Myocyte (in vitro differentiated cells): ENCODE results near the gene SKIC2. TPM values are rescaled to one million over a fixed set of nuclear protein-coding genes. Genes with fewer than 3 reads are reported as not detected.
"Not testable (repeated sequence)": the region's sequence is repeated elsewhere in the genome, so short reads cannot be mapped to it uniquely, and the experiment has no call there.

ENCODE experiments used
- DNase-seq: peaks from one replicate; pipeline ENCODE4 v3.0.0-alpha.2; 2012; ENCODE audit warnings: low read depth
- microRNA counts: library from miRNA; unstranded; fragments of <30 nt; microRNA quantifications from one replicate; lab custom pipeline; 2016
- microRNA-seq: library from miRNA; unstranded; fragments of <30 nt; microRNA quantifications from one replicate; pipeline ENCODE4, GENCODE V29; 2016
- total RNA-seq: library from RNA; depleted of rRNA; stranded (reverse); fragments of >200 nt; gene quantifications from 2 replicates; pipeline ENCODE4 v1.2.3, GENCODE V29; 2014

Gene SKIC2
- total RNA-seq, 1 donor from 2014 or later = 32.1 TPM

DNA sequence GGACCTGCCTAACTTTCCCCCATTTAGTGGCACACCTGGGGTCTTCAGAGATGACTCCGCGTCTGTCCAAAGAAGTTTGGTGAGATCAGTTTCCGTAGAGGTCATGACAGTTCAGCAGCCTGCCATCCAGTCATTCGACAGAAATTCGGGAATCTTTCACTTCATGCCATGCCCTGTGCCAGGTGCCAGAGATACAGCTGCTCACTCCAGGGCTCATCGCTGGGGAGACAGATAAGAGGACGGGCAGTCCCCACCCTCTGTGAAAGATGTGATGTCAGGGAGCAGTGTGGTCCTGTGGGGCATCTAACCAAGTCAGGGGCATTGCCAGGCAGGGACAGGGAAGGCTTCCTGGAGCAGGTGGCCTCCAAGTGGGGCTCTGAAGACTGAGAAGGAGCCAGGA lies 44.3 kb downstream of the SKIC2 start:
- not testable (repeated sequence) for DNase-seq

DNA sequence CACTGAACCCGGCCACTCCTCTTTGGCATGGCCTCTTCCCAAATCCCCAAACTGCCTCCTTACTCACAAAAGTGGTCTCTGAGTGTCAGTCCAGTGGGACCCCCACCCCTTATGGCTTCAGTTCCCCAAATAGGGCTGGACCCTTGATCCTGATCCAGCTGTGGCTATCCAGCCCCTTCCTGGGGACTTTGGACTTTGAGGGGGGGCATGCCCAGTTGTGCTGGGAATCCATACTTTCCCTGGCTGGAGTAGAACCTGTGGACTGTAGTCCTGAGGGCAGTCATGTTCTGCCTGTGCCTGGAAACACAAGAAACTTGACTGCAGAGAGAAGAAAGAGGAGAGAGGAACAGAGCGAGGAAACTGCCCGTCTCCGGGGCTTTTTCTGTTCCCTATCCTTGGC lies 45.4 kb downstream of the SKIC2 start:
- DNase-seq = not testable (repeated sequence)

DNA sequence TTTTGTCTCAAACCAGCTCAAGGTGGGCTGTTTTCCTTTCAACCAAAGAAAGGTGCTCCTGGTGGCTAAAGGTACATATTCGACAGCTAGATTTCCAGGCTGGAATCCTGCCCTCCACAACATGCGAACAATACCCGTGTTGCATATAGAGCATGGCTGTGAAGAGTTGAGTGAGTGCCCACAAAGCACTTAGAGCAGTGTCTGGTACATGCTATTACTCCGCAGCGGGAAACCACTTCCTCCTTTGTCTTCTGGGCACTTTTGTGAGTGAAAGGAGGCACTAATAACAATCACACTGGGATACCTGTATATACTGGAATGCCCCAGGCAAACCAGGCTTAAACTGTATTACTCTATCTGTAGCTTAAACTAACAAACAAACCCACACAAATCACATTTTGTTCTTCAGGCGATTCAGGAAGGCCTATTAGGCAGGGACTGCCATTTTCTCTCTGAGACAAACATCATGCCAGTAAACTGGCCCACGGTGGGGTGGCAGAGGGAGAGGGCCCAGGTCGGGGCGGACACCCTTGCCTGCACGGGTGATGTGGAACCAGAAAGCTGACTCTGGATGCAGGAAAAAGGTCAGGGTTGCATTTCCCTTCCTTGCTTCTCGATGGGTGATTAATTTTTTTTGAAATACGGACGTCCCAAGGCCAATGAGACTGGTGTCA lies 46.0 kb downstream of the SKIC2 start:
- DNase-seq = not testable (repeated sequence)

DNA sequence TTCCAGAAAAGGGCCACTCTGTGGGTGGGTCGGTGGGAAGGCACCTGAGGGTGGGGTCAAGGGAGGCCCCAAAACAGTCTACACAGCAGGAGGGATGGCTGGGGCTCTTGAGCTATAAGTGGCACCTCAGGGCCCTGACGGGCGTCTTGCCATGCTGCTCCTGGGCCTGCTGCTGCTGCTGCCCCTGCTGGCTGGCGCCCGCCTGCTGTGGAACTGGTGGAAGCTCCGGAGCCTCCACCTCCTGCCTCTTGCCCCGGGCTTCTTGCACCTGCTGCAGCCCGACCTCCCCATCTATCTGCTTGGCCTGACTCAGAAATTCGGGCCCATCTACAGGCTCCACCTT lies 46.5 kb downstream of the SKIC2 start:
- not testable (repeated sequence) for DNase-seq

DNA sequence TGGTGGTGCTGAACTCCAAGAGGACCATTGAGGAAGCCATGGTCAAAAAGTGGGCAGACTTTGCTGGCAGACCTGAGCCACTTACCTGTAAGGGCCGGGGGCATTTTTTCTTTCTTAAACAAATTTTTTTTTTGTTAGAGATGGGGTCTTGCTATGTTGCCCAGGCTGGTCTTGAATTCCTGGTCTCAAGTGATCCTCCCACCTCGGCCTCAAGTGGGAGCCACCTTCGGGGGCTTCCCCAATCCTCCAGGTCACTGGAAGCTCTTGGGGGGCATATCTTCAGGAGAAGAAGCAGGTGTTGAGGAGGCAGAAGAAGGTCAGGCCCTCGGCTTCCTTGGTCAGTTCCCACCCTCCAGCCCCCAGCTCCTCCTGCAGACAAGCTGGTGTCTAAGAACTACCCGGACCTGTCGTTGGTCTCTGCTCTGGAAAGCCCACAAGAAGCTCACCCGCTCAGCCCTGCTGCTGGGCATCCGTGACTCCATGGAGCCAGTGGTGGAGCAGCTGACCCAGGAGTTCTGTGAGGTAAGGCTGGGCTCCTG lies 47.1 kb downstream of the SKIC2 start:
- not testable (repeated sequence) for DNase-seq

DNA sequence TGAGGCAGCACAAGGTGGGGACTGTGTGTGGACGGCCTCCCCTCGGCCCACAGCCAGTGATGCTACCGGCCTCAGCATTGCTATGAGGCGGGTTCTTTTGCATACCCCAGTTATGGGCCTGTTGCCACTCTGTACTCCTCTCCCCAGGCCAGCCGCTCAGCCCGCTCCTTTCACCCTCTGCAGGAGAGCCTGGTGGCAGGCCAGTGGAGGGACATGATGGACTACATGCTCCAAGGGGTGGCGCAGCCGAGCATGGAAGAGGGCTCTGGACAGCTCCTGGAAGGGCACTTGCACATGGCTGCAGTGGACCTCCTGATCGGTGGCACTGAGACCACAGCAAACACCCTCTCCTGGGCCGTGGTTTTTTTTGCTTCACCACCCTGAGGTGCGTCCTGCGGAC lies 48.1 kb downstream of the SKIC2 start:
- not testable (repeated sequence) for DNase-seq

DNA sequence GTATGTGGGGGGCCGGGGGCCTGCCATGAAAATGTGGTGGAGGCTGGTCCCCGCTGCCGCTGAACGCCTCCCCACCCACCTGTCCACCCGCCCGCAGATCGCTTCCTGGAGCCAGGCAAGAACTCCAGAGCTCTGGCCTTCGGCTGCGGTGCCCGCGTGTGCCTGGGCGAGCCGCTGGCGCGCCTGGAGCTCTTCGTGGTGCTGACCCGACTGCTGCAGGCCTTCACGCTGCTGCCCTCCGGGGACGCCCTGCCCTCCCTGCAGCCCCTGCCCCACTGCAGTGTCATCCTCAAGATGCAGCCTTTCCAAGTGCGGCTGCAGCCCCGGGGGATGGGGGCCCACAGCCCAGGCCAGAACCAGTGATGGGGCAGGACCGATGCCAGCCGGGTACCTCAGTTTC lies 49.1 kb downstream of the SKIC2 start:
- not testable (repeated sequence) for DNase-seq

DNA sequence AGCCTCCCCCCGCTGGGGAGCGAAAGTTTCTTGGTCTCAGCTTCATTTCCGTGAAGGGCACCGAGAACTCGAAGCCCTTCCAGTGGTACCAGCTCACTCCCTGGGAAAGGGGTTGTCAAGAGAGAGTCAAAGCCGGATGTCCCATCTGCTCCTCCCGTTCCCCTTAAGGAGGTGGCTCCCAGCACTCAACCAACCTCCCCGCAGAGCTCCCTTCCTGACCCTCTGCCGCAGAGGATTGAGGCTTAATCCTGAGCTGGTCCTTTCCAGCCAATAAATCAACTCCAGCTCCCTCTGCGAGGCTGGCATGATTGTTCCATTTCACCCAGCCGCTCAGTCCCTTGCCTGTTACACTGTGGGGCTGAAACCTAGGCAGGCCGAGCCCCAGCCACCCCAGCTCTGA lies 49.6 kb downstream of the SKIC2 start:
- not testable (repeated sequence) for DNase-seq

DNA sequence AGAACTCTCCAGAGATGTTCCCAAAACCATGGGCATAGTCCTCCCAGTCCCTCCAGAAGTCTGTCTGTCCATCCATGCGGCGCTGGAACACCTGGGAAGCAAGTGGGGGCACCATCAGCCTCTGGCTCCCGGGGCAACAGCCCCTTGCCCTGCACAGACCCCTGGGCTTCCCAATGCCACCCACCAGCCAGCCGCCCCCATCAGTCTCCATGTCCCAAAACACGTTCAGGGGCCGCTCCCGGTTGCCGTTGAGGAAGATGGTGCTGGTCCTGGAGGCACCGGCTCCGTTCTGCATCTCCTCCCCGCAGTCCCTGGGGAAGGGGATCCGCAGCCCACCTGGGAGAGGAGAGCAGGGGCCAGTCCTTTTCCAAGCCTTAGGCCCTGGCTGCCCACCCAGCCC lies 50.6 kb downstream of the SKIC2 start:
- not testable (repeated sequence) for DNase-seq

DNA sequence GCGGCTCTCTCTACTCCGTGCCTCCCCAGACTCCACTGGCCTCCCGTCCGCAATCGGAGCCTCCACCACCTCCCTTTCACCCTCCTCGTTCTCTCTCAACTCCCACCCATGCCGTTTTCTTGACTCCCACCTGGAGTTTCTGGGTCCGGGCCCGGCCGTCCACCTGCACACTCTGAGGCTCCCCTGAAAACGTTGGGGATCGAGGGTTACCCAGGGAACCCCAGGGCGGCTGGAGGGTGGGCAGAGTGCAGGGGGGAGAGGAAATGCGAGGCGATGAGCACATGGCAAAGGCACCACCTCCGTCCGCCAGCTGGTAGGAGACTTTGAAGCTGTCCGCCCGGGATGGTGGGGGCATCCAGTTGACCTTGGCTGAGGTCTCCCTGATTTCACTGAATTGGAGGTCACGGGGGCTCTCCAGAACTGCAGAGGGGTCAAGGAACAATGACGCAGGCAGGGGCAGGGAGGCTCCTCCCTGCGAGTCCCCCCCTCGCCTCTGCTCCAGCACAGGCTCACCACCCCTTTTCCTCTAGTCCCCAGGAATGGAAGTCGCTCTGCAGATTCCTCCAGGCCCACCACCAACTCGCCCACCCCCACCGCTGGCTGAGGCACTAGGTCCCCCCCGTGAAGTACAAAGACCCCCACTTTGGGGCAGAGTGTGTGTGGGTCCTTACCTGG lies 52.0 kb downstream of the SKIC2 start:
- DNase-seq = not testable (repeated sequence)

DNA sequence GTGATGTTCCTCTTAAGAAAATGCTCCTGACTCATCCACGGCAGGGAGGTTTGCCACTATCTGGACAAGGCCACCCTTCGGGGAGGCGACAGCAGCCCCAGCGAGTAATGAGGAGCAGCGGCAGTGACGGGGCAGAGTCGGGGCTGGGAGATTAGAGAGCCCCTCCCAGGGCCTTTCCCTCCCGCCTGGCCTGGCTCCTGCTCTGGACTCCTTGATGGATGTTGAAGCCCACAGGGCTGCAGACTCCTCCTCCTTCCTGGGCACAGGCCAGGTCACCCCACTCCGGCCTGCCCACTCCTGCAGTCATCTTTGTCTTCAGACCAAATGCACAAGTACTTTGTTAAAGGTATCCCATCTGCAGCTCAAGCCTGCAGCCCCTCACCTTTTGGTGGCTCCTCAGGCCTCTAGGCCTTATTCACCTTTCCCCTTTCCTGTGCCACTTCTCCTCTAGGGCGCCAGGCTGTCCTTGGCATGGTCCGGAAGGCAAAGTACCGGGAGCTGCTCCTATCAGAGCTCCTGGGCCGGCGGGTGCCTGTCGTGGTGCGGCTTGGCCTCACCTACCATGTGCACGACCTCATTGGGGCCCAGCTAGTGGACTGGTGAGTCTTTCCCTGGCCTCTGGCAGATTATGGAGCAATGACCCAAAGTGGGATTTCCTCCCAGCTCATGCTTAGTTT lies 54.1 kb downstream of the SKIC2 start:
- DNase-seq = not testable (repeated sequence)

DNA sequence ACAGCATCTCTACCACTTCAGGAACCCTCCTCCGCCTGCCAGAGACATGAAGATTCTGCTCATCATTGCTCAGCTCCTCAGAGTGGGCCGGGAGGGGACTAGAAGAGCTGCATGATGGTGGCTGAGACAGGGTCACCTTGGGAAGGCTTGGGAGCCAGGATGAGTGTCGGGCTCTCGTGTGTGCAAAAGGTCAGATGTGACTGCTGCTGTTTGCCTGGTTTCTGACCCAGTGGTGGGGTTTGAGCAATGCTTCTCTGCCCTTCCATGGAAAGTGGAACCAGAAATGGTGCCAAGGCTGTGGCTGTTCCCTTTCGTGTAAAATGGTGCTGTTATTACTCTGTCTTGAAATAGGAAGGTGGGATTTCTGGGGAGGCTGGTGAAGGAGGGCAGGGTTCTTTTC lies 54.8 kb downstream of the SKIC2 start:
- not testable (repeated sequence) for DNase-seq

DNA sequence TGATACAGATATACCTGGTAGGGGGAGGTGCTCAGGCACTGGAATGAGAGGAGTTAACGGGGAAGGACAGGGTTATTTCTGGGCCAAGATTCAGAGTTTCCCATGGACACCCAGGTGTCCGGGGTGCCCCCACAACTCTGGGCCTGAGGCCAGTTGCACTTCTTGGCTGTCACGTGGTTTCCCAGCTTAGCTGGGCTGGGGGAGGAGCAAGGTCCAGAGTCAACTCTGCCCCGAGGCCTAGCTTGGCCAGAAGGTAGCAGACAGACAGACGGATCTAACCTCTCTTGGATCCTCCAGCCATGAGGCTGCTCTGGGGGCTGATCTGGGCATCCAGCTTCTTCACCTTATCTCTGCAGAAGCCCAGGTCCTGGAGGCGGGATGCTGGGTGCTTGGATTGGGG lies 55.6 kb downstream of the SKIC2 start, which contains the start of gene C4B:
Gene C4B, plus strand, starts transcription at position 249 of the 400 bp plus-strand sequence. Its CDS starts 51 bp downstream, at position 300.
- not testable (repeated sequence) for DNase-seq

MicroRNAs encoded within 50 kb of the gene (microRNA counts, 767-probe panel; counts per million panel counts)
- microRNA hsa-miR-1236 (lab: Ali Mortazavi, UCI) = not detected

Small RNAs within 50 kb of the gene (microRNA-seq; reads per million reads assigned to microRNA genes)
- gene MIR1236 = 0.48 reads per million

Other genes starting within 250 kb of the SKIC2 start
- not detected in 2 replicates for gene LY6G6D, start 243.8 kb upstream of the SKIC2 start, total RNA-seq
- not detected in 2 replicates for gene LY6G6C, start 237.4 kb upstream of the SKIC2 start, total RNA-seq
- not detected in 2 replicates for gene MPIG6B, start 235.8 kb upstream of the SKIC2 start, total RNA-seq
- 120 and 142 TPM in 2 replicates for gene DDAH2, start 229.9 kb upstream of the SKIC2 start, total RNA-seq
- gene CLIC1, start 222.6 kb upstream of the SKIC2 start, total RNA-seq = 257 and 425 TPM in 2 replicates
- 7.4 and 8.4 TPM in 2 replicates for gene MSH5, start 219.2 kb upstream of the SKIC2 start, total RNA-seq
- gene SAPCD1, start 196.5 kb upstream of the SKIC2 start, total RNA-seq = 0.94 TPM in 1 of 2 replicates, not detected in the other
- gene VWA7, start 181.8 kb upstream of the SKIC2 start, total RNA-seq = 1.3 TPM in 1 of 2 replicates, not detected in the other
- gene VARS1, start 163.4 kb upstream of the SKIC2 start, total RNA-seq = 56.4 and 62.2 TPM in 2 replicates
- gene LSM2, start 152.2 kb upstream of the SKIC2 start, total RNA-seq = 28.7 and 38.8 TPM in 2 replicates
- 2.6 and 3.6 TPM in 2 replicates for gene HSPA1L, start 143.9 kb upstream of the SKIC2 start, total RNA-seq
- gene HSPA1A, start 143.6 kb upstream of the SKIC2 start, total RNA-seq = 109 and 131 TPM in 2 replicates
- gene HSPA1B, start 131.4 kb upstream of the SKIC2 start, total RNA-seq = 86.3 and 98.7 TPM in 2 replicates
- 128 and 187 TPM in 2 replicates for gene NEU1, start 96.4 kb upstream of the SKIC2 start, total RNA-seq
- 0.11 and 0.16 TPM in 2 replicates for gene SLC44A4, start 80.2 kb upstream of the SKIC2 start, total RNA-seq
- 33.7 and 36.4 TPM in 2 replicates for gene EHMT2, start 61.5 kb upstream of the SKIC2 start, total RNA-seq
- gene ZBTB12, start 57.1 kb upstream of the SKIC2 start, total RNA-seq = 2.7 and 3.3 TPM in 2 replicates
- 7.0 and 7.5 TPM in 2 replicates for gene C2, start 31.5 kb upstream of the SKIC2 start, total RNA-seq
- gene CFB, start 13.1 kb upstream of the SKIC2 start, total RNA-seq = 1.8 and 6.6 TPM in 2 replicates
- 86.4 and 87.1 TPM in 2 replicates for gene NELFE, start 204 bp upstream of the SKIC2 start, total RNA-seq
- 28.7 and 32.3 TPM in 2 replicates for gene DXO, start 13.0 kb downstream of the SKIC2 start, total RNA-seq
- gene C4A, start 22.9 kb downstream of the SKIC2 start, total RNA-seq = 3.5 and 4.2 TPM in 2 replicates
- gene C4B, start 55.6 kb downstream of the SKIC2 start, total RNA-seq = 3.0 and 6.7 TPM in 2 replicates
- gene CYP21A2, start 79.2 kb downstream of the SKIC2 start, total RNA-seq = not detected in 2 replicates
- 0.16 and 0.36 TPM in 2 replicates for gene TNXB, start 150.2 kb downstream of the SKIC2 start, total RNA-seq
- 26.4 and 34.7 TPM in 2 replicates for gene ATF6B, start 169.1 kb downstream of the SKIC2 start, total RNA-seq
- gene FKBPL, start 171.1 kb downstream of the SKIC2 start, total RNA-seq = 4.7 and 6.8 TPM in 2 replicates
- gene PRRT1, start 192.8 kb downstream of the SKIC2 start, total RNA-seq = not detected in 2 replicates
- 20.4 and 33.4 TPM in 2 replicates for gene PPT2, start 195.0 kb downstream of the SKIC2 start, total RNA-seq
- gene EGFL8, start 205.4 kb downstream of the SKIC2 start, total RNA-seq = 1.4 and 2.2 TPM in 2 replicates
- gene AGPAT1, start 216.9 kb downstream of the SKIC2 start, total RNA-seq = 68.2 and 79.2 TPM in 2 replicates
- 70.9 and 78.1 TPM in 2 replicates for gene RNF5, start 219.2 kb downstream of the SKIC2 start, total RNA-seq
- gene AGER, start 225.1 kb downstream of the SKIC2 start, total RNA-seq = 0.86 and 0.88 TPM in 2 replicates
- 25.1 and 29.0 TPM in 2 replicates for gene PBX2, start 231.0 kb downstream of the SKIC2 start, total RNA-seq
- gene GPSM3, start 233.5 kb downstream of the SKIC2 start, total RNA-seq = 0.27 TPM in 1 of 2 replicates, not detected in the other